Body of pancreas (tissue), 4 donors: ENCODE data around the gene MRAP.

ENCODE experiments used
- CTCF ChIP-seq, 7 experiments: fragments of 450-650 bp in 4 of 7; fragments of 200-600 bp in 3 of 7; sonication (generic) in 3 of 7; IDR thresholded peaks; one replicate each; pipeline ENCODE4 v1.5.1; 2016 to 2019; ENCODE audit warnings: antibody characterized with exemption in 7 of 7
- POLR2A ChIP-seq, 3 donors: fragments of 450-650 bp; IDR thresholded peaks; one replicate each; pipeline ENCODE4 v1.6.1; 2016; ENCODE audit warnings: antibody characterized with exemption in 3 of 3, mild to moderate bottlenecking in 2 of 3

GRCh38 chr21:32261929-32262328, 36.7 kb upstream of the MRAP start:
- TF ChIP-seq CTCF (IDR thresholded peaks at IDR 0.05) (no peak), POLR2A (IDR thresholded peaks at IDR 0.05) (no peak)
